Panc1 (cell line): ENCODE measurements around the gene RAB11FIP2.

Experiments used
- CTCF ChIP-seq: fragments of 450-650 bp; IDR thresholded peaks from 2 replicates; pipeline ENCODE4 v1.5.1; 2017; ENCODE audit warnings: mild to moderate bottlenecking
- POLR2AphosphoS5 ChIP-seq: IDR thresholded peaks from 2 replicates; pipeline ENCODE4 v1.6.1; 2012; ENCODE audit warnings: mild to moderate bottlenecking, low read depth, low read length, moderate library complexity
- REST ChIP-seq, 2 experiments: IDR thresholded peaks; 2 replicates each; pipeline ENCODE4 v1.6.1; 2011 to 2012; ENCODE audit warnings: low read depth in 2 of 2, control low read depth in 1 of 2, low read length in 1 of 2, mild to moderate bottlenecking in 1 of 2, moderate library complexity in 1 of 2; ENCODE audit not compliant: insufficient read depth in 1 of 2
- SIN3A ChIP-seq: IDR thresholded peaks from 2 replicates; pipeline ENCODE4 v1.6.1; 2012; ENCODE audit warnings: low read depth, mild to moderate bottlenecking, low read length, moderate library complexity, borderline replicate concordance; ENCODE audit not compliant: insufficient read depth

- TF ChIP-seq CTCF: no peak
- TF ChIP-seq SIN3A: no peak
- TF ChIP-seq REST (IDR thresholded peaks at IDR 0.05; ENCODE audit: insufficient read depth in 1 of 2, low read depth in 2 of 2, low read length in 1 of 2): no peak
- no peak for TF ChIP-seq POLR2AphosphoS5
Measured at GRCh38 chr10:117965984-117966383, 80.8 kb downstream of the RAB11FIP2 start.
